CD4-positive, alpha-beta T cell treated with Interleukin-21 for 1 hour (primary cell): ENCODE results near the gene MFSD6.
A peak's percentile ranks its signal among the peaks of the same experiment; 100 is the strongest.
"Not testable (repeated sequence)": the region's sequence is repeated elsewhere in the genome, so short reads cannot be mapped to it uniquely, and the experiment has no call there.

Source experiments
- DNase-seq: peaks from one replicate; pipeline ENCODE4 v3.0.0-alpha.2; 2020

The MFSD6 gene

DNA sequence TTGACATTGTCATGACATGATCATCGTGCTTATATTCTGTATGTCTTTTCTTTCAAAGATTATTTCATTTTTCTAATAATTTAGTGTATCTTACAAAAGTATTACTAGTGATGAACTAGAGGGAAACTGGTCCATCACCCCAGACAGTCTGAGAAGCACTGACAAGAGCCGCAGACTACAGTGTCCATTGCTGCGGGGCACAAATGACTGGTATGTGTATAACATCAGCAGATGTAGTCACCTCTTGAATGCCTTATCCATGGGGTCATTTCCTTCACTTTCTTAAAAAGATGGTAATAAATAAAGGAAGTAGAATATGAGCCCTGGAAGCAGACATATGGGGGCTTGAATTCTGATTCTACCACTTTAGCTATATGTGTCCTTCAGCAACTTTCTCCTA is 96.8 kb downstream of the MFSD6 start:
- DNase-seq = no peak

DNA sequence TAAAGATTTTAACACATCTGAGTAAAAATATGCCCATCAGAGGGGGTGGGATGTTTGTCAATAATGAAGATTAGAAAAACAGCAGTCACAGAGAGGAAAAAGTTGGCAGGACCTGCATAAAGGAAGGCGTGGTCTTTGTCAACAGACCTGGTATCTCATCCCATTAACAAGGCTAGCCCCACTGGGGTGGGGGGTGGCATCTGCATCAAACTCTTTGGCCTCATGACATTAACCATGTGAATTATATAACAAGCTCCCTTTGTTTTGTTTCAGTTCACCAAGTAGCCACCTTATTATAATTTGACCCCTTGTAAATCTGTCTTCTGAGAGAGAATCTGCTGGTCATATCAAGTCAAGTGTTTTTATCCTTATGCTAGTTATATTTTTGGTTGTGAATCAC is 97.5 kb downstream of the MFSD6 start:
- DNase-seq = no peak

DNA sequence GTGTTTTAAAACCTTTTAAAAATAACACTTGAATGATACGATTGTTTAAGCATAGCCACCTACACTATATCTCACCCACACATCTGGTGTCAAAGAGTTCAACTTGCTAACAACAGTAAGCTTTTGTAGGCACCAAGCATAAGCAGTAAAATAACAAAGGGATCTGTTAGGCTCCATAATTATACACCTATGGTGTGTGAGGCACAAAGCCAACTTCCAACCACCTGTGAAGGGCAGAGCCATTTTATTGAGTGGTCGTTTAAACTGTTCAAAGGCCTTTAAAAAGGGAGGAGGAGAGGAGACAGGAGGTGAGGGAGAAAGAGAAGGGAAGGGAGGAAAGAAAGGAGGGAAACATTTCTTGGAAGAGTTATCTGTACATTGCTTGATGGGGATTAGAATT is 98.5 kb downstream of the MFSD6 start:
- DNase-seq = no peak

DNA sequence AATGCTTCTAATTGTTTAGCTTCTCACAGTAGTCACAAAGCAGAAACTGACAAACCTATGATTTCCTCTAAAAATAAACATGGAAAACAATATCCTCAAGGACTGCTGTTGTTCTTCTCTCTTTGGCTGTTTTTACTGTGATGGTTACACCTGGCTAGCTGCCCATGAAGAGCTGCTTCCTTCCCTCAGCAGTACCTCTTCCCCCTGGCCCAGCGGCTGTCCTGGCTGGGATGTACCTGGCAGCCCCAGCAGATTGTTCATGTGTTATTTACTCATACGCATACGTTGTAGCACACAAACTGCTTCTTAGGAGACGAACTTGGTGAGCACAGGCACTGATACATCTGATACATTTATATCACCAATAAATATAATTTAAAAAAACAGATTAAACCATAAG is 99.0 kb downstream of the MFSD6 start:
- no peak for DNase-seq

DNA sequence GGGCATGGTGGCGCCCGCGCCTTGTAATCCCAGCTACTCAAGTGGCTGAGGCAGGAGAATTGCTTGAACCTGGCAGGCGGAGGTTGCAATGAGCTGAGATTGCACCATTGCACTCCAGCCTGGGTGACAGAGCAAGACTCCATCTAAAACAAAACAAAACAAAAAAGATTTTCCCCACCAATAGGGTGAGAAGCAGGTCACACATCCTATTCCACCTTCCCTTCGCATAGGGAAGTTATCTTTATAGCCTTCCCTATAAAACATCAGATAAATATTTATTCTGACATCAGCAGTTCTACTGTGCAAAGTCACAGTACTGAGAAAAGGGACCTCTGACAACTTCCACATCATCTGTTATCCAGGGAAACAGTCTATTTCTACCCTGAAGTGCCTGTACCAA is 101.7 kb downstream of the MFSD6 start:
- DNase-seq = not testable (repeated sequence)

DNA sequence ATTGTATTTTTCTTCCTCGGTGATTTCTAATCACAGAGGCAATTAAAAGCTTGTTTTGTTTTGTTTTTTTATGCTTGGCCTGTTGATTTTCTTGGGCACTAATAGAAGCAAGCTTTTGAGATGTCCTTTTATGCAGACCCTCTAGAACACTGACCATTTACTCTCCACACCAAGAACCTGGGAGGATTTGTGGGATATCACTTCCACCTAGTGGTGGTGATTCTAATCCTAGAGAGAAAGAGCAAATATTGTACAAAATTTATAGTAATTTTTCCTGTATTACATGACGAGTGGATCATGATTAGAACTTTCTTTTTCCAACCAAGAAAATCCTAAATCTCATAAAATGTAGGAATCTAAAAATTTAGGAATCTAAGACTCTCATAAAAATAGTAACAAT is 102.9 kb downstream of the MFSD6 start:
- no peak for DNase-seq

- DNase-seq = no peak
These were observed 104.5 kb downstream of the MFSD6 start for GRCh38 chr2:190512539-190513095.

- no peak for DNase-seq
These were observed 105.7 kb downstream of the MFSD6 start for GRCh38 chr2:190513877-190514276.

DNA sequence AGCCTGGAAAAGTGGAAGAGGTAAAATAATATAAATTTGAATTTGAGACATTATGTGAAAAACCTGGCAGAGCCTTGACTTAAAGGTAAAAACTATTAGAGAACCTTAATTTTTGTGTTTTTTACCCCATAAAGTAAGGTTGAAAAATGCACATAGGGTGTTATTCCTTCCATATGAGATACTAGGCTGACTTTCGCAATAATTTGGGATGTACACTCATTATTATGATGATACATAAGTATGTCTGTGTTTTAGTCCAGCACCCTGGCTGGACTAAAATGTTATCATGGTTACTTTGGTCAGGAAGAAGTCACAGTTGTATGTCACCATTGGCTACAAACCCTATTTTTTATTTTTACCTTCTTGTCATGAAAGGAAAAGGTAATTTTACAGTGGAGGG is 106.5 kb downstream of the MFSD6 start:
- no peak for DNase-seq

GRCh38 chr2:190515687-190516086 is 107.5 kb downstream of the MFSD6 start:
- DNase-seq = peak; percentile 54

- DNase-seq = no peak
These were observed 109.3 kb downstream of the MFSD6 start for GRCh38 chr2:190517468-190517867.

DNA sequence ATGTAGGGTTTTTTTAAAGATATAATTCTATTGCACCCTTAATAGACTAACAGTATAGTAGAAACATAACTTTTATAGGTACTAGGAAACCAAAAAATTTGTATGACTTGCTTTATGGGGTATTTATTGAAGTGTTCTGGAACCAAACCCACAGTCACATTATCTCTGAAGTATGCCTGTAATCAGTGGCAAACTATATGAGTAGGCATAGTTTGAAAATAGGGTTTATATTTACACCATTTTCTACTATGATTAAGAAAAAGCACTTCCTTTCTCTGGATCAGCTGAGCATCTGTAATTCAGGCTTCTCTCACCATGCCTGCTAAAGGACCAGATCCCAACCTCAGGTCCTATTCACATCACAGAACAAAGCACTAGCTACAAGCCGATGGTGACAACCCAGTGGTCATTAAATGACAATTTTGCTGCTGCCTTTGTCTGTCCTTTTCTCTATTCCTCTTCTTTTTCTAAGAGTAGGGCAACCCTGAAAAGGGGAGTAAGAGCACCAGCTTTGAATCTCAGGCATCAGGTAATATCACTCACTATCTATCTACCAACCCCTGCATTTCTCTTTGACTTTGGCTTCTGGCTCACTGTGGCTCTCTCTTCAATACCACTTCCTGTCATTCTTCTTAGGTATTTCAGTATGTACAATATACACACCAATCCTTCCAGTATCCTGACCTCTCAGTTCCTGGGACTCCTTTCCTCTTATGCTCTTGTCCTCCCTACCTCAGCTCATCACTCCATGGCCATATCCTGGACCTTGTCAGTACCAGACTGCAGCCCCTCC is 112.0 kb downstream of the MFSD6 start:
- DNase-seq = peak; percentile 34

DNA sequence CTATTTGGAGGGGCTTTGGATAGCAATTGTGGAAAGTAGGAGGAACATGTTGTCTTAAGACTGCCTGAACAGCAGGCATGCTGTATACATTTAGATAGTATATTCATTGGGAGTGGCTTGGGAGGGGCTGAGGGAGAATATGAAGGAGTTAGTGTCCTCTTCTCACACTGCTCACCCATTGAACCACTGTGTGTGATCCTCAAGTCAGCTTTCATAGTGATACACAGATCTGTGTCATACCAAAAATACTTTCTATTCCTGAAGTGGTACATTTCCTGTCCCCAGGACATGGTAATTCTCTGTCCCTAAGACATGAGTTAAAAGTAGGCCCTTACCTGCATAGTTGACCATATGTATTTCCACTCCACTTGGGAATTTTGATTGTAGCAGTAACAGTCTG is 116.8 kb downstream of the MFSD6 start:
- no peak for DNase-seq

- DNase-seq = no peak
These were observed 118.1 kb downstream of the MFSD6 start for GRCh38 chr2:190526105-190526750.

- DNase-seq = no peak
These were observed 119.1 kb downstream of the MFSD6 start for GRCh38 chr2:190527214-190527613.

- no peak for DNase-seq
These were observed 119.8 kb downstream of the MFSD6 start for GRCh38 chr2:190527918-190528317.

GRCh38 chr2:190528521-190529001 is 120.4 kb downstream of the MFSD6 start:
- no peak for DNase-seq

DNA sequence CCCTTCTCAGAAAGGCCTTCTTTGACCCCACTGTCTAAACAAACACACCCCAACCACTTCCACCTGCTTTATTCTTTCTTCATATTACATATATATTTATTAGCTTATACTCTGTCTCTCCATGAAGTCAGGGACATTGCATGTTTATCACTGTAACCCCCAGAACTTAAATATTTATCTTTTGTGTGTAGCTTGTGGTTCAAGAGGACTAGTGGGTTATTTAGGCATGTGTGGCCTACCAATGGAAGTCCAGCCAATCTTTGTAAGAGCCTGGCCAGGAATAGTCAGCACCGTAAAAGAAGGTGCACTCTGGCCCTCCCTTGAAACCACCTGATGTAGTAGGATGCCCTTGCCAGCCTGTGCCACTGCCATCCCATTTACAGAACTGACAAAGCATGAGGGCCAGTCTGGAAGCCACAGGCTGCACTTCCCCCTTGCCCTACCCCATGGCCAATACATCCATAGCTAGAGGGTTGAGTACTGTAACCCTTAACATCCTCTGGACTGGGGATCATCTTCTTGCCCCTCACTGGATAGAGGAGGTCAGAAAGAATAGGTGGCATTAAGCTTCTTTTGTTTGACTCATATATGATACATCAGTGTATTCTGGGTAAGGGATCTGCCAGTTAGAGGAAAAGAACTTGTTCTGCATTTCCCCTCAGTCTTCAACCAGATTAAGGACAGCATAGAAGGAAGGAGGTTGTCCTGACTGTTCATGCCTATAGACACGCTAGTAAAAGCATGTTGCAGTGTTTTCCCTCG is 121.5 kb downstream of the MFSD6 start:
- DNase-seq = no peak

DNA sequence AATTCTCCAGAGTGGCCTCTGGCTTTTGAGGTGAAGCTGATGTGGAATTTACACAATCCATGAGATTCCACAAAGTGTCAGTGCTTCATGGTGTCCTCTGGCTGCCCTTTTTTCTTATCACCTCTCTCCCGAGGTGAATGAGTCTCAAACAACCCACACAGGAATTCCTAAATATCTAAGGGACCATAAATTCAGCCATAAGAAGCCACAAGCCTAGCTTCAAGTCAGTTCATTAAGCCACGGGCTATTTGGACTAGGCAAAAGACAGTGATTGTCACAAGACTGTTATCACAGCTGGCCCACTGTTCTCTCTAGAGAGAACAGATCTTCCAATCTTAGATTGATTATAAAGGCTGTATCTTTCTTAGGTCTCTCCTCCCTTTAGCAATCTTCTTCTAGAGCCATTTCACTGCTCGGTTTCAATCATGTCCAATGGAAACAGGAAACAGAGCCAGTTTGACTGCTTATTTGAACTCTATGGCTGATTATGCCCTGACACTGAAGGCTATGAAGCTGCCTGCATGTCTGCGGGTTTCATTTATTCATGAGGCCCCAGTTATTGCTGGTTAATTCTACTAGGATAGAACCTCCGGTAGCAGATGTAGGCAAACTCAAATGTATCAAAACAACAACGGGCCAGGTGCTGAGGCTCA is 122.2 kb downstream of the MFSD6 start:
- DNase-seq = no peak

DNA sequence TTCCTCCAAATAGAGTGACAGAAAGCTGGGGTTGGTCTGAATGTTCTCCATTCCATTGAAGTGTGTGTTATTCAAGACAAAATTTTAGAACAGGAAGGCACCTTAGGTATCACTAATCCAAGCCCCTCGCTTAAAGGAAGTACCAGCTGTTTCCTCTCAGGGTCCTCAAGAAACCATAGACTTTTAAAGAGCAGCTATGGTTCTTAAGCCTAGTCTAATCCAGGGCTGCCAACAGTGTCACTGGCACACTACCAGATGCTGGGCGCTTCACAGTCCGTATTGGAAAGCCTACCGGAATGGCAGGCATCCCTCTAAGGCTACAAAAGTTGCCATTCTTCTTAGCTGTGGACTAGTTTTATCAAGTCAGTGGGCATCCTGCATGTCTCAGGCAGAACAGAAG is 124.4 kb downstream of the MFSD6 start:
- DNase-seq = no peak

- DNase-seq = peak; percentile 23
These were observed 125.2 kb downstream of the MFSD6 start for GRCh38 chr2:190533175-190533967.

DNA sequence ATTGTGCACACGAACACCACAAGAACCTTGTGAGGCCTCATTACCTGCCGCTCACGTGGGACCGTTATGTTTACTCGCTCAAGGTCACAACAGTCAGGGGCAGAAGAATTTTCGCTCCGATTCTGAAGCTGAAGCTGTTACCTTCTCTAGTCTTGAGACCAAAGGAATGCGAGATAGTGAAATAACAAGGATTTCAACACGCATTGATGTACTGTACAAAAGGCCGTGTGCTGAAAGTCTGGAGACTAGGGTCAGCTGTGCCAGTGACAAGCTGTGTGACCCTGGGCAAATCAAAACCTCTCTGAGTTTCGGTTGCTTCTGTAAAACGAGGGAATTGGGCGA is 125.8 kb downstream of the MFSD6 start:
- peak; percentile 72 for DNase-seq
